GM12878 (cell line): ENCODE measurements around the gene TES. TPM values are rescaled to one million over a fixed set of nuclear protein-coding genes. Genes with fewer than 3 reads are reported as not detected.

Experiments used
- ATAC-seq: fragments of 200-7000 bp; cut with Tn5 transposase; 3 replicates; pipeline ENCODE4 v1.9.1; 2020; ENCODE audit warnings: mild to moderate bottlenecking, moderate library complexity
- BruUV-seq: library from RNA; stranded (reverse); fragments of 400-500 nt; replicated peaks from 2 replicates; lab custom pipeline; 2021; lab: Mats Ljungman, UMichigan
- CTCF ChIA-PET: fragments of 300-600 bp; sonication (Branson Sonifier 250); formaldehyde crosslinking; extraction: SDS; loops from one replicate; lab custom pipeline; 2021; ENCODE audit warnings: inconsistent platforms; lab: Yijun Ruan, JAX
- POLR2A ChIA-PET: fragments of 350-600 bp; formaldehyde crosslinking; extraction: SDS; loops from one replicate; lab custom pipeline; 2021; ENCODE audit warnings: inconsistent platforms; lab: Charles Lee
- RAD21 ChIA-PET: fragments of 300-600 bp; sonication (Branson Sonifier 250); formaldehyde crosslinking; loops from one replicate; lab custom pipeline; 2023; ENCODE audit warnings: antibody characterized with exemption; ENCODE audit not compliant: unreplicated experiment; lab: Charles Lee
- SMC1A ChIA-PET: fragments of 300-600 bp; sonication (Branson Sonifier 250); formaldehyde crosslinking; loops from one replicate; lab custom pipeline; 2023; ENCODE audit not compliant: unreplicated experiment, uncharacterized antibody; lab: Charles Lee
- DNase-seq: peaks from one replicate; pipeline ENCODE4 v3.0.0-alpha.2; 2011; ENCODE audit warnings: low read depth, low spot score
- FAIRE-seq: peaks from 3 replicates; lab custom pipeline; 2011; peaks lifted over from hg19 to GRCh38; lab: Jason Lieb, UNC
- H2AFZ ChIP-seq: 2 replicates; pipeline ENCODE4 v1.6.0; 2011; ENCODE audit warnings: low read depth, low read length, control low read depth; ENCODE audit not compliant: control insufficient read depth
- H3K27ac ChIP-seq: 2 replicates; pipeline ENCODE4 v1.5.1; 2011; ENCODE audit warnings: control low read depth; ENCODE audit not compliant: control insufficient read depth, insufficient read depth
- H3K27me3 ChIP-seq, 2 experiments: replicated peaks in 1 of 2; 2 replicates each; pipeline versions ENCODE4 v1.6.0 to v1.6.1; 2011; ENCODE audit warnings: low read length in 1 of 2; ENCODE audit not compliant: control insufficient read depth in 2 of 2, insufficient read depth in 2 of 2
- H3K36me3 ChIP-seq, 2 experiments: 2 replicates each; pipeline ENCODE4 v1.5.1; 2011; ENCODE audit warnings: low read length in 1 of 2; ENCODE audit not compliant: control insufficient read depth in 2 of 2, insufficient read depth in 2 of 2
- H3K4me1 ChIP-seq: 2 replicates; pipeline ENCODE4 v1.6.1; 2011; ENCODE audit warnings: mild to moderate bottlenecking, low read length, moderate library complexity, mixed read lengths; ENCODE audit not compliant: control insufficient read depth, insufficient read depth
- H3K4me2 ChIP-seq: 2 replicates; pipeline ENCODE4 v1.6.0; 2011; ENCODE audit warnings: control low read depth; ENCODE audit not compliant: control insufficient read depth, insufficient read depth
- H3K4me3 ChIP-seq: fragments of 200-600 bp; sonication (generic); 2 replicates; pipeline ENCODE4 v1.5.1; 2016
- H3K79me2 ChIP-seq: 2 replicates; pipeline ENCODE4 v1.6.0; 2011; ENCODE audit warnings: low read length; ENCODE audit not compliant: control insufficient read depth, insufficient read depth
- H3K9ac ChIP-seq: 2 replicates; pipeline ENCODE4 v1.8.0; 2011; ENCODE audit warnings: low read length, control low read depth, mixed read lengths; ENCODE audit not compliant: control insufficient read depth, insufficient read depth
- H3K9me3 ChIP-seq: replicated peaks from 3 replicates; pipeline ENCODE4 v1.5.1; 2011; ENCODE audit warnings: mild to moderate bottlenecking, low read length; ENCODE audit not compliant: control insufficient read depth, insufficient read depth
- H4K20me1 ChIP-seq: 2 replicates; pipeline ENCODE4 v1.6.0; 2011; ENCODE audit not compliant: control insufficient read depth, insufficient read depth
- CBX3 ChIP-seq: fragments of 200-600 bp; sonication (generic); IDR thresholded peaks from 2 replicates; pipeline ENCODE4 v1.6.1; 2016; ENCODE audit warnings: low read depth, borderline replicate concordance
- E4F1 ChIP-seq: fragments of 450-650 bp; IDR thresholded peaks from 2 replicates; pipeline ENCODE4 v1.6.1; 2018; ENCODE audit warnings: borderline replicate concordance, mild to moderate bottlenecking; ENCODE audit not compliant: partially characterized antibody
- KAT2A ChIP-seq: conservative IDR thresholded peaks from 2 replicates; pipeline ENCODE4 v1.6.1; 2011; ENCODE audit warnings: low read depth, low read length; ENCODE audit not compliant: control insufficient read depth
- MAX ChIP-seq: IDR thresholded peaks from 2 replicates; pipeline ENCODE4 v1.6.1; 2012; ENCODE audit warnings: low read depth, low read length, improper control_type of control experiment
- REST ChIP-seq: IDR thresholded peaks from 2 replicates; pipeline ENCODE4 v1.6.1; 2012; ENCODE audit warnings: mild to moderate bottlenecking, low read depth, low read length
- RFX5 ChIP-seq: IDR thresholded peaks from 2 replicates; pipeline ENCODE4 v1.6.1; 2011; ENCODE audit warnings: low read depth, low read length, improper control_type of control experiment
- SMARCA5 ChIP-seq: fragments of 450-650 bp; IDR thresholded peaks from 2 replicates; pipeline ENCODE4 v1.6.1; 2017; ENCODE audit warnings: mild to moderate bottlenecking
- SRF ChIP-seq, 2 experiments: IDR thresholded peaks; 2 replicates each; pipeline ENCODE4 v1.6.1; 2011; ENCODE audit warnings: low read depth in 2 of 2, low read length in 2 of 2, mild to moderate bottlenecking in 1 of 2, moderate library complexity in 1 of 2
- TCF12 ChIP-seq: IDR thresholded peaks from 2 replicates; pipeline ENCODE4 v1.6.1; 2011; ENCODE audit warnings: low read depth, mild to moderate bottlenecking, low read length
- TCF7 ChIP-seq: IDR thresholded peaks from 2 replicates; pipeline ENCODE4 v1.6.1; 2014; ENCODE audit warnings: antibody characterized with exemption, borderline replicate concordance
- WGBS: methylation state at CpG from one replicate; pipeline ENCODE4 v1.1.6; 2016; ENCODE audit warnings: low lambda C conversion rate; ENCODE audit not compliant: insufficient replicate concordance, insufficient coverage; ENCODE audit errors: missing lambda C conversion rate; 5-methylcytosine and 5-hydroxymethylcytosine counted together
- in situ Hi-C: fragments of 300-500 bp; cut with MboI; formaldehyde crosslinking; loops from 9 replicates; pipeline ENCODE4 v1.14.3; 2018; ENCODE audit warnings: mixed read lengths
- intact Hi-C: fragments of 100-400 bp; cut with micrococcal nuclease; formaldehyde crosslinking; loops from one replicate; pipeline ENCODE4 v1.14.2; 2022; ENCODE audit not compliant: unreplicated experiment
- polyA plus RNA-seq, 11 experiments: library from polyadenylated mRNA; depleted of rRNA in 4 of 11; unstranded in 6 of 11; stranded (reverse) in 5 of 11; fragments of >200 nt; fragmentation: Nextera tagmentation in 4 of 11; fragmentation: Illumina TruSeq in 1 of 11; extraction: Ambion mirVana in 4 of 11; extraction: Trizol in 1 of 11; gene quantifications; 1 replicate in 1 of 11; 2 replicates in 10 of 11; pipeline versions ENCODE4 v1.2.1 to v1.2.3, GENCODE V29; 2011 to 2016; ENCODE audit warnings: inconsistent platforms in 2 of 11, missing spikeins in 2 of 11, low read depth in 1 of 11
- total RNA-seq, 4 experiments: library from RNA; depleted of rRNA in 3 of 4; stranded (reverse); fragments of >200 nt in 3 of 4; fragmentation: Illumina TruSeq in 1 of 4; extraction: Trizol in 1 of 4; gene quantifications; 2 replicates each; pipeline versions ENCODE4 v1.2.1 to v1.2.3, GENCODE V29; 2013 to 2021

The TES gene
- total and polyA plus RNA-seq, 10 of the 15 experiments (the other 5 are each of a cell fraction or from before 2014, with no cell fraction given): 31.2 to 77.5 (median 59.2) TPM

- CTCF ChIA-PET: interaction anchor here (2.5 kb wide), 1 partner anchor 286 kb away, joined by 7 read pairs; no protein-coding TSS in a partner anchor
- ATAC-seq: no peak
Observed at GRCh38 chr7:116305485-116306408, 95.4 kb downstream of the TES start.

More at GRCh38 chr7:116305485-116306408, 95.4 kb downstream of the TES start:
- Histone ChIP-seq H2AFZ (no peak overlapping the region), H3K27me3 (0 out of 4 replicates have a peak, but pooled peaks cover 0 to 3% of the 10 kb centered on the region in 2 experiments), H3K36me3 (no peaks in the 10 kb centered on the region), H3K4me2 (no peak overlapping the region), H3K4me1 (no peaks in the 10 kb centered on the region), H3K4me3 (no peak overlapping the region), H4K20me1 (no peaks in the 10 kb centered on the region), H3K9ac (no peak overlapping the region), H3K79me2 (no peaks in the 10 kb centered on the region), H3K9me3 (no peaks in the 10 kb centered on the region; the same call in 2 of the 3 replicates), H3K27ac (no peak overlapping the region)
- intact Hi-C loops (no loop called here), in situ Hi-C loops (no loop called here)
- BruUV-seq: no TSS peak
- DNase-seq (no peak), FAIRE-seq (no peak)
- TF ChIP-seq MAX: no peak
- TF ChIP-seq RFX5: no peak
- no peak for TF ChIP-seq E4F1
- no peak for TF ChIP-seq CBX3
- TF ChIP-seq KAT2A: no peak
- no peak for TF ChIP-seq TCF7
- no peak for TF ChIP-seq REST
- no peak for TF ChIP-seq TCF12
- TF ChIP-seq SRF (IDR thresholded peaks at IDR 0.05; ENCODE audit: low read depth in 2 of 2, low read length in 2 of 2): no peak
- no peak for TF ChIP-seq SMARCA5
- ChIA-PET RAD21 (no interaction called here), SMC1A (no interaction called here), POLR2A (no interaction called here)
- WGBS: 64% methylated on average over 5 of the region's 5 CpGs
